Stomach (tissue), 9 donors: ENCODE data around the gene FLRT2. TPM values are rescaled to one million over a fixed set of nuclear protein-coding genes. Genes with fewer than 3 reads are reported as not detected.
A peak's percentile ranks its signal among the peaks of the same experiment; 100 is the strongest.

Experiments used
- DNase-seq, 2 donors: peaks; one replicate each; pipeline versions ENCODE4 v3.0.0 to v3.0.0-alpha.2; 2013 to 2019
- H3K27ac ChIP-seq, 5 donors: fragments of 200-600 bp in 4 of 5; sonication (generic) in 4 of 5; one replicate each; pipeline ENCODE4 v1.5.1; 2013 to 2019; ENCODE audit warnings: mild to moderate bottlenecking in 1 of 5, moderate library complexity in 1 of 5
- H3K27me3 ChIP-seq, 3 donors: fragments of 200-600 bp; sonication (generic); one replicate each; pipeline ENCODE4 v1.5.1; 2017 to 2019; ENCODE audit warnings: mixed run types in 1 of 3
- H3K36me3 ChIP-seq, 4 donors: fragments of 200-600 bp; sonication (generic); 1 replicate in 3 of 4; 2 replicates in 1 of 4; pipeline ENCODE4 v1.5.1; 2016 to 2019
- H3K4me1 ChIP-seq, 4 donors: fragments of 200-600 bp; sonication (generic); one replicate each; pipeline ENCODE4 v1.5.1; 2016 to 2019
- H3K4me3 ChIP-seq, 4 donors: fragments of 200-600 bp; sonication (generic) in 3 of 4; one replicate each; pipeline ENCODE4 v1.5.1; 2016 to 2019; ENCODE audit warnings: mild to moderate bottlenecking in 1 of 4
- H3K9me3 ChIP-seq, 4 donors: fragments of 200-600 bp; sonication (generic); one replicate each; pipeline ENCODE4 v1.5.1; 2016 to 2019
- EP300 ChIP-seq: sonication (generic); formaldehyde crosslinking; IDR thresholded peaks from one replicate; pipeline ENCODE4 v1.6.1; 2017; ENCODE audit warnings: antibody characterized with exemption
- POLR2A ChIP-seq, 4 donors: fragments of 450-650 bp; IDR thresholded peaks; one replicate each; pipeline ENCODE4 v1.6.1; 2016; ENCODE audit warnings: antibody characterized with exemption in 4 of 4, control low read depth in 2 of 4, mild to moderate bottlenecking in 1 of 4, moderate library complexity in 1 of 4
- POLR2AphosphoS5 ChIP-seq, 3 donors: sonication (generic); formaldehyde crosslinking; IDR thresholded peaks; one replicate each; pipeline ENCODE4 v1.6.1; 2016; ENCODE audit warnings: antibody characterized with exemption in 3 of 3
- WGBS, 5 donors: extraction: QIAGEN DNeasy Blood & Tissue Kit in 3 of 5; methylation state at CpG; one replicate each; pipeline versions ENCODE4 v1.1.5 to v1.1.7; 2013 to 2018; 5-methylcytosine and 5-hydroxymethylcytosine counted together
- intact Hi-C: fragments of 100-400 bp; cut with DNase I; formaldehyde crosslinking; loops from one replicate; pipeline ENCODE4 v1.15.1; 2023; ENCODE audit warnings: low total_unique reads
- polyA plus RNA-seq, 3 donors: library from polyadenylated mRNA; stranded (reverse); fragments of 200-250 nt; gene quantifications; one replicate each; pipeline ENCODE4 v1.2.3, GENCODE V29; 2013
- total RNA-seq, 5 donors: library from RNA; depleted of rRNA; stranded (reverse); fragments of >200 nt; gene quantifications; one replicate each; pipeline versions ENCODE4 v1.1.0 to v1.2.3, GENCODE V29; 2014 to 2016
- TF ChIP-seq, protein P1 (sequence below), 7 experiments: fragments of 450-650 bp in 4 of 7; fragments of 200-600 bp in 3 of 7; sonication (generic) in 3 of 7; IDR thresholded peaks; one replicate each; pipeline ENCODE4 v1.5.1; 2016 to 2019; ENCODE audit warnings: antibody characterized with exemption in 7 of 7, control low read depth in 2 of 7, mild to moderate bottlenecking in 1 of 7
- donor health status: healthy with polysubstance abuse.
- donor health status: Bipolar disorder and iron deficiency.
- donor health status: healthy.

Gene FLRT2
- total and polyA plus RNA-seq, 8 donors = 0.45 to 34.1 (median 1.2) TPM

DNA sequence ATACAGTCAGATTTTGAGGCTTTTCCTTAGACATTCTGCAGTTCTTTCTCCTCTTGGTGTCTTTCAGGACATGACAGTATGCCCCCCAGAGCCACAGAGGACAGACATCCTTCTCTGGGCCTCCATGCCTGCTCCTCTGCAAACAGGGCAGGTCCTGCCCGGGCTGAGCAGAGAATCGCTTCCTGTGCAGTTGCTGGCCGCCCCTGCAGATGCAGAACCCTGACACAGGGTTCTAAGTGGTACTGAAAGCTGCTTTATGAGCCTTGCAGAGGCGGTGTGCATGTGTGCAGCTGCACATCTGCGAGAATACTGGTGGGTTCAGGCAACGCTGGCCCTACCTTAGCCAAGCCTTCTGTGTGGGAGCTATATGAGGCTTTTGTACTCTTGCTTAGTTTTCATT, 54.5 kb downstream of the FLRT2 start:
- no peak for TF ChIP-seq POLR2AphosphoS5 (IDR thresholded peaks at IDR 0.05)
- no peak for TF ChIP-seq POLR2A (IDR thresholded peaks at IDR 0.05)
- TF ChIP-seq, protein P1, sequence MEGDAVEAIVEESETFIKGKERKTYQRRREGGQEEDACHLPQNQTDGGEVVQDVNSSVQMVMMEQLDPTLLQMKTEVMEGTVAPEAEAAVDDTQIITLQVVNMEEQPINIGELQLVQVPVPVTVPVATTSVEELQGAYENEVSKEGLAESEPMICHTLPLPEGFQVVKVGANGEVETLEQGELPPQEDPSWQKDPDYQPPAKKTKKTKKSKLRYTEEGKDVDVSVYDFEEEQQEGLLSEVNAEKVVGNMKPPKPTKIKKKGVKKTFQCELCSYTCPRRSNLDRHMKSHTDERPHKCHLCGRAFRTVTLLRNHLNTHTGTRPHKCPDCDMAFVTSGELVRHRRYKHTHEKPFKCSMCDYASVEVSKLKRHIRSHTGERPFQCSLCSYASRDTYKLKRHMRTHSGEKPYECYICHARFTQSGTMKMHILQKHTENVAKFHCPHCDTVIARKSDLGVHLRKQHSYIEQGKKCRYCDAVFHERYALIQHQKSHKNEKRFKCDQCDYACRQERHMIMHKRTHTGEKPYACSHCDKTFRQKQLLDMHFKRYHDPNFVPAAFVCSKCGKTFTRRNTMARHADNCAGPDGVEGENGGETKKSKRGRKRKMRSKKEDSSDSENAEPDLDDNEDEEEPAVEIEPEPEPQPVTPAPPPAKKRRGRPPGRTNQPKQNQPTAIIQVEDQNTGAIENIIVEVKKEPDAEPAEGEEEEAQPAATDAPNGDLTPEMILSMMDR (IDR thresholded peaks at IDR 0.05) = no peak
- no peak for TF ChIP-seq EP300
- no peaks in the 10 kb centered on the region for H3K27me3 ChIP-seq
- intact Hi-C loops = no loop called here
- H3K36me3 ChIP-seq = no peaks in the 10 kb centered on the region
- DNase-seq = no peak
- peaks cover 0 to 8% (median 2%) of the 10 kb centered on the region in 4 donors for H3K4me1 ChIP-seq
- 62 to 85% (median 81%) methylated on average over 5 to 6 of the region's 6 CpGs for WGBS, 5 donors
- no peak overlapping the region for H3K4me3 ChIP-seq
- H3K9me3 ChIP-seq = no peaks in the 10 kb centered on the region
- H3K27ac ChIP-seq = no peak overlapping the region

DNA sequence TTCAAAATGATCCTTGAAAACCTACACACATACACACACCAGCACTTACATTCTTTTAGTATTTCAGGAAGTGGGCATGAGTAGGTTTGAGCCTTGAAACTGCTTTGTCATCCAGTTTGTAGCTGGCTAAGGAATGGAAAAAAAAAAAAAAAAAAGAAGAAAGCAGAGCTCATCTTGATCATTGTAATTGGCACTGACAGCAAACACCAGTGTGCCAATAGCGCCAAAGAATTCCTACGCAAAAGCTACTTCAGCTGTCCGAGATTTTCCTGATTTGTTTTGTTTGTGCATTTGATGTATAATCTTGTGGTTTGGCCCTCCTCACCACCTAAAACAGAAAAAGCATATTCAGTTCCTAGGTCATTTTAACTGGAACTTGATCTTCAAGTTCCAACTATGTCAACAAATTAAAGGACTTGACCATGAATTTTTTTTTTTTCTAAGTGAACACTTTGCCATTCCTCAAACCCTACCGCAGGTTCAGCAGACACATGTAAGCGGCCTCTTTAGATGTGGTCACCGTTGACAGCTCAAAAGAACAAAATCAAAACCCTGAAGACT, 57.3 kb downstream of the FLRT2 start:
- WGBS, 5 donors = 18 to 34% (median 31%) methylated on average over 6 of the region's 6 CpGs
- Histone ChIP-seq H3K27ac (no peak overlapping the region), H3K4me1 (peaks cover 0 to 8% (median 2%) of the 10 kb centered on the region in 4 donors), H3K9me3 (peaks cover 0 to 10% (median 0%) of the 10 kb centered on the region in 4 donors), H3K27me3 (no peaks in the 10 kb centered on the region), H3K36me3 (no peaks in the 10 kb centered on the region), H3K4me3 (no peak overlapping the region)
- intact Hi-C loops = no loop called here
- peak in 1 of 2 donors; percentile 46 for DNase-seq
- TF ChIP-seq POLR2A (IDR thresholded peaks at IDR 0.05) (no peak), EP300 (no peak), POLR2AphosphoS5 (IDR thresholded peaks at IDR 0.05) (no peak)
- TF ChIP-seq, protein P1 (IDR thresholded peaks at IDR 0.05) = no peak

DNA sequence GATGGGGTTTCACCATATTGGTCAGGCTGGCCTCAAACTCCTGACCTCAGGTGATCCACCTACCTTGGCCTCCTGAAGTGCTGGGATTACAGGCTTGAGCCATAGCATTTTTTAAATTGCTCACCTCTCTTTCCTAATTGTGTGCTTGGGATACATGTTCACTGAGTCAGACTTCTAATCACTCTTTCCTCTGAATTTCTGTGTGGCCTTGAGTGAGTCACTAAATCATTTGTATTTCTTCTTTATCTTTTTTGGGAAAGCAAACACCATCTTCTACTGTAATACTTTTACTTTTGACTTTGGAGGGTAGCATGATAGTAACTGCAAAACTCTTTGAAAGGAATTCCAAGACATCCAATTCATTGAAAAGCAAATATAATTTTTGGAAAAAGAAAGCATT, 60.8 kb downstream of the FLRT2 start:
- intact Hi-C loops = no loop called here
- H3K4me1 ChIP-seq = peaks cover 0 to 4% (median 0%) of the 10 kb centered on the region in 4 donors
- no peaks in the 10 kb centered on the region for H3K27me3 ChIP-seq
- H3K4me3 ChIP-seq = no peak overlapping the region
- DNase-seq = no peak
- no peaks in the 10 kb centered on the region for H3K36me3 ChIP-seq
- TF ChIP-seq, protein P1 (IDR thresholded peaks at IDR 0.05) = no peak
- TF ChIP-seq POLR2AphosphoS5 (IDR thresholded peaks at IDR 0.05) (no peak), EP300 (no peak)
- H3K27ac ChIP-seq = no peak overlapping the region
- H3K9me3 ChIP-seq = peaks cover 0 to 10% (median 0%) of the 10 kb centered on the region in 4 donors

DNA sequence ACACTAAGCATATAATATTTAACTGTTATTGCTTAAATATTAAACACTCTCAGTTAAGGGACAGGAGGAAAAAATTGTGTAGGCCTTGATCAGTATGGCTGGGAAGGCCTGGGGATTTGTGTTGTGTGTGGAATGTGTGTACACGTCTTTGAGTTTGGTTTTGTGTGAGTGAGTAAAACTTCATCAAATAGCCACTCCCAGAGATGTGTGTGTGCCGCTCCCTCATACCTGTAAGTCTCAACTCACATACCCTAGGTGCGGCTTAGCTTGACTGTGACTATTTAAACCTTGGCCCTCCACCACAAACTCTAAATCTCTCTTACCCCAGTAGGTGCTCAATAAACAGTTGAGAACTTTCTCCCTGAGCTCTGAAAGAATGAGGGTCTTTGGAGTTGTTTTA, 64.3 kb downstream of the FLRT2 start:
- TF ChIP-seq POLR2AphosphoS5 (IDR thresholded peaks at IDR 0.05) (no peak), EP300 (no peak), POLR2A (IDR thresholded peaks at IDR 0.05) (no peak)
- TF ChIP-seq, protein P1 (IDR thresholded peaks at IDR 0.05) = no peak
- Histone ChIP-seq H3K36me3 (no peaks in the 10 kb centered on the region), H3K27ac (no peak overlapping the region), H3K4me3 (no peak overlapping the region), H3K27me3 (no peaks in the 10 kb centered on the region), H3K9me3 (peaks cover 0 to 10% (median 0%) of the 10 kb centered on the region in 4 donors), H3K4me1 (no peaks in the 10 kb centered on the region)
- DNase-seq = no peak
- intact Hi-C loops = no loop called here
- WGBS, 5 donors = 67 to 80% (median 73%) methylated on average over 3 of the region's 3 CpGs
